AG10803 (cell line): Measurements from ENCODE around the gene SPATS2L.
A peak's percentile ranks its signal among the peaks of the same experiment; 100 is the strongest.

ENCODE experiments used
- DNase-seq: peaks from one replicate; pipeline ENCODE4 v3.0.0; 2010; ENCODE audit warnings: low read depth
- H3K4me3 ChIP-seq: 2 replicates; pipeline ENCODE4 v1.5.1; 2011; ENCODE audit warnings: mild to moderate bottlenecking, low read length, control low read depth
- TF ChIP-seq, protein P1 (sequence below): conservative IDR thresholded peaks from 2 replicates; pipeline ENCODE4 v1.5.1; 2011; ENCODE audit warnings: mild to moderate bottlenecking, low read length, control low read depth, inconsistent platforms

Gene SPATS2L

DNA sequence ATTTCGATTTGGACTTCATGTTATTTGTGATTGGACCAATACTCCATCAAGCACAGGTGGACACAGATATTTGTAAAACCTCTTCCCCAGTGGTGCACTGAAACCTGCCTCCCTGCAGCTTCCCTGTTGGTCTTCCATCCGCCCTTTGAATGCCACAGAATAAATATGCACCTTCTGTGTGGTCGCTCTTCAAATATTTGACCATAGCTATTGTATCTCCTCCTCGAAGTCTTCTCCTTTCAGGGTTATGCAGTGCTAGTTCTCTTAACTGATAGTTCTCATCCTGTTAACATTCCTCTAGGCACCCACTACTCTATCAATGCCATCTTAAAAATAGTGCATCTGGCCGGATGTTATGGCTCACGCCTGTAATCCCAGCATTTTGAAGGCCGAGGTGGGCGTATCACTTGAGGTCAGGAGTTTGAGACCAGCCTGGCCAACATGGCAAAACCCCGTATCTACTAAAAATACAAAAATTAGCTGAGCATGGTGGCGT, 12.5 kb downstream of the SPATS2L start:
- H3K4me3 ChIP-seq: no peak overlapping the region
- DNase-seq: no peak
- TF ChIP-seq, protein P1, sequence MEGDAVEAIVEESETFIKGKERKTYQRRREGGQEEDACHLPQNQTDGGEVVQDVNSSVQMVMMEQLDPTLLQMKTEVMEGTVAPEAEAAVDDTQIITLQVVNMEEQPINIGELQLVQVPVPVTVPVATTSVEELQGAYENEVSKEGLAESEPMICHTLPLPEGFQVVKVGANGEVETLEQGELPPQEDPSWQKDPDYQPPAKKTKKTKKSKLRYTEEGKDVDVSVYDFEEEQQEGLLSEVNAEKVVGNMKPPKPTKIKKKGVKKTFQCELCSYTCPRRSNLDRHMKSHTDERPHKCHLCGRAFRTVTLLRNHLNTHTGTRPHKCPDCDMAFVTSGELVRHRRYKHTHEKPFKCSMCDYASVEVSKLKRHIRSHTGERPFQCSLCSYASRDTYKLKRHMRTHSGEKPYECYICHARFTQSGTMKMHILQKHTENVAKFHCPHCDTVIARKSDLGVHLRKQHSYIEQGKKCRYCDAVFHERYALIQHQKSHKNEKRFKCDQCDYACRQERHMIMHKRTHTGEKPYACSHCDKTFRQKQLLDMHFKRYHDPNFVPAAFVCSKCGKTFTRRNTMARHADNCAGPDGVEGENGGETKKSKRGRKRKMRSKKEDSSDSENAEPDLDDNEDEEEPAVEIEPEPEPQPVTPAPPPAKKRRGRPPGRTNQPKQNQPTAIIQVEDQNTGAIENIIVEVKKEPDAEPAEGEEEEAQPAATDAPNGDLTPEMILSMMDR: no peak

DNA sequence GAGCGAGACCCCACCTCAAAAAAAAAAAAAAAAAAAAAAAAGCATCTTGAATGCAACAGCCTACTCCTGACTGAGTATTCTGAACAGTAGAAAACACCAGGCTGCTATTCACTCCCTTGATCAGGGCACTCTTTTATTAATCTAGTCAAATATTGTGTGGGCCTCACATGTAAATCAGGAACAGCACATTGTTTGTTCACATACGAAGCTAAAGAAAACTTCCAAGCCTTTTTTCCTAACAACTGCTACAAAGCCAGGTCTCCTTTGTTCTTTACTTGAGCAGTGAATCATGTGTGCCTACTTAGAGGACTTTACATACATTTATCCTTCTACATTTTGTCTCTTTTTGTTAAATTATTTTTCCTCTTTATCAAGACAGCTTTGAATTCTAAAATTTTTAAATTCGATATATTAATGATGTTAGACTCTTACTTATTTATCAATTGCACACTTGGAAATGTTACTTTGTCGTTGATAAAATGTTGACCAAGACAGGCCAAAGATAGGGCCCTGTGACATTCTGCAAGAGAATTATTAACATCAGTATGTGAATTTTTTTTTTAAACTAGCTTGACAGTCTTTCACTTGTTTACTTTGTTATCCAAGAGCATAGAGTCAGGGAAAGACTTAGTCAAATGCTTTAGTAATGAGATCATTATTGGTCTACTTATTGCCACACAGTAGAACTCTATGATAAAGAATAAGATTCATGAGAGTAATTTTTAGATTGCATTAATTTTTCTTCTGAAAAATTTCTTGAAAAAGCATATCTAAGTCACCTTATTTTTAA, 13.2 kb downstream of the SPATS2L start:
- peak; percentile 75 for DNase-seq
- TF ChIP-seq, protein P1: no peak
- H3K4me3 ChIP-seq: no peak overlapping the region

- no peak for DNase-seq
- H3K4me3 ChIP-seq: no peak overlapping the region
- TF ChIP-seq, protein P1: no peak
Measured at GRCh38 chr2:200320344-200320743, 13.9 kb downstream of the SPATS2L start.

- DNase-seq: no peak
- TF ChIP-seq, protein P1: no peak
- H3K4me3 ChIP-seq: no peak overlapping the region
Measured at GRCh38 chr2:200320991-200321390, 14.5 kb downstream of the SPATS2L start.

DNA sequence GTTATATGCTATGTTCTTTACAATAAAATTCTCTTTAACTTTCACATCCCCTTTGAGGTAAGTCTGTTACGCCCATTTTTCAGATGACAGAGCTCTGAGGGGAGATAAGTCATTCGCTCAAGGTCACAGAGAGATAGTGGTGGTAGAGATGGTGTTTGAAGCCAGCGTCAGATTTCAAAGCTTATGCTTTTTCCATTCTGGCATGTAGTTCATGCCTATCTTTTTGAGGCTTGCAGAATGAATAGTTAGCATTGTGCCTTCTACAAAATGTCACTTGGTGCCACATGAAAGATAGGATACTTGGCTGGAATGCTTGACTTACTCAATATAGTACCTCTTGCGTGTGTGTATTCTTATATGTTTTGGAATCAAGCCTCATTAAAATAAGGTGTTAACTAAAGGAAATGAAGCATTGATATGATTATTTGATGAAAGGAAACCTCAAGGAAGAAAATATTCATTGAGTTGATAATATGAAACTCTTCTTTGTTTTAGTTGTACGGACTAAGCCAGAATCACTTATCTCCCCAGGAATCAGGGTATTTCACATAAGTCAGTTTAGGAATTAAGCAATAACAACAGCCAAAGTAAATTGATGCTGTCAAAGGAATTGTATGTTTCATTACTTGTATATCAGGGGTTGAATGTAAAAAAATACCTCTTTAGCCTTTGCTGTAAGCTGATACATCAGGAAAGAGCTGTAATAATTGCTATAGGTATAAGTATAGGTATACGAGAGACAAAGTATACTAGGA, 15.5 kb downstream of the SPATS2L start:
- TF ChIP-seq, protein P1: no peak

DNA sequence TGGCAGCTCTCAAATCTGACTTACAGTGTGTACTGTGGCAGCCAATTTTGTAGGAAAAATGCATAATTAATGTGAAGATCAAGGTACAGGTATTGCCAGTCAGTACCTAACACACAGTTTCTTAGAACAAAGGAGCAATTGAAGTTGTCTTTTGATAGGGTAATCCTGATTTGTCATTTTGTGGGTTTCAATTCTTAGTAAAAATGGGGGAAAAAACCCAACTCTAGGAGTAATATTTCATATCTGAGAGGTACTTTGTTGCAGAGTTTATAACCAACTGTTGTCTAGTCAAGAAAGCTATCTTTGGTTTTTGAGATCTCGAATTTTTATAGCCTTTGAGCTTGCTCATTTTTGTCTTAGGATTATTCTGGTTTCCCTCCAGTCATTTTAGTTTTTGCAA, 16.1 kb downstream of the SPATS2L start:
- H3K4me3 ChIP-seq: no peak overlapping the region
- DNase-seq: no peak
- TF ChIP-seq, protein P1: no peak

More for the DNA sequence above, 15.5 kb downstream of the SPATS2L start:
- H3K4me3 ChIP-seq: no peak overlapping the region
- DNase-seq: no peak
